Subcutaneous adipose tissue (tissue), 4 donors: Measurements from ENCODE around the gene TLK1. TPM values are rescaled to one million over a fixed set of nuclear protein-coding genes. Genes with fewer than 3 reads are reported as not detected.

Source experiments
- total RNA-seq, 4 donors: library from RNA; depleted of rRNA; stranded (reverse); fragments of >200 nt; gene quantifications; one replicate each; pipeline ENCODE4 v1.1.0, GENCODE V29; 2016
- TF ChIP-seq, protein P1 (sequence below): fragments of 450-650 bp; IDR thresholded peaks from one replicate; pipeline ENCODE4 v1.5.1; 2016; ENCODE audit warnings: low read depth, mild to moderate bottlenecking, control low read depth, antibody characterized with exemption, moderate library complexity

Gene TLK1
- total RNA-seq, 4 donors from 2014 or later, result 30.6 to 37.5 (median 34.4) TPM

- TF ChIP-seq, protein P1, sequence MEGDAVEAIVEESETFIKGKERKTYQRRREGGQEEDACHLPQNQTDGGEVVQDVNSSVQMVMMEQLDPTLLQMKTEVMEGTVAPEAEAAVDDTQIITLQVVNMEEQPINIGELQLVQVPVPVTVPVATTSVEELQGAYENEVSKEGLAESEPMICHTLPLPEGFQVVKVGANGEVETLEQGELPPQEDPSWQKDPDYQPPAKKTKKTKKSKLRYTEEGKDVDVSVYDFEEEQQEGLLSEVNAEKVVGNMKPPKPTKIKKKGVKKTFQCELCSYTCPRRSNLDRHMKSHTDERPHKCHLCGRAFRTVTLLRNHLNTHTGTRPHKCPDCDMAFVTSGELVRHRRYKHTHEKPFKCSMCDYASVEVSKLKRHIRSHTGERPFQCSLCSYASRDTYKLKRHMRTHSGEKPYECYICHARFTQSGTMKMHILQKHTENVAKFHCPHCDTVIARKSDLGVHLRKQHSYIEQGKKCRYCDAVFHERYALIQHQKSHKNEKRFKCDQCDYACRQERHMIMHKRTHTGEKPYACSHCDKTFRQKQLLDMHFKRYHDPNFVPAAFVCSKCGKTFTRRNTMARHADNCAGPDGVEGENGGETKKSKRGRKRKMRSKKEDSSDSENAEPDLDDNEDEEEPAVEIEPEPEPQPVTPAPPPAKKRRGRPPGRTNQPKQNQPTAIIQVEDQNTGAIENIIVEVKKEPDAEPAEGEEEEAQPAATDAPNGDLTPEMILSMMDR, result no peak
Observed at GRCh38 chr2:171149171-171149938, 11.3 kb downstream of the TLK1 start.

- TF ChIP-seq, protein P1, result no peak
Observed at GRCh38 chr2:171147081-171147480, 13.6 kb downstream of the TLK1 start.

- TF ChIP-seq, protein P1, result no peak
Observed at GRCh38 chr2:171146633-171147032, 14.1 kb downstream of the TLK1 start.

- TF ChIP-seq, protein P1, result no peak
Observed at GRCh38 chr2:171146071-171146470, 14.6 kb downstream of the TLK1 start.

GRCh38 chr2:171143670-171144062, 17.0 kb downstream of the TLK1 start:
- TF ChIP-seq, protein P1, result no peak

GRCh38 chr2:171142398-171142797, 18.3 kb downstream of the TLK1 start:
- TF ChIP-seq, protein P1, result no peak

DNA sequence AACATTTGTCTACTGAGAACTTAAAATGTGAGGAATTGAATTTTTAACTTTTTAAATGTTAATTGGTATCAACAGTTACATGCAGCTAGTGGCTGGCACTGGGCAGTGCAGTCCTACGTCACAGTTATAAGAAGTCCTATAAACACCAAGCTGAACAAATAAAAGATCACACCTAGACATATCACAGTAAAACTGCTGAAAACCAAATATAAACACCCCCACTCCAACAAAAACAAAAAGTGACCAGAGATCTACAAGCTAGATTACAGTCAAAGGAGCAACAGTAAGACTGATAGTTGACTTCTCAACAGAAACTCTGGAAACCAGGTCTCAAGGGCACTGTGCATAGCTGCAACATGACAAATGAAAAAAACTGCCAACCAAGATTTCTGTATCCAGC, 19.4 kb downstream of the TLK1 start:
- TF ChIP-seq, protein P1, result no peak
